Right cardiac atrium (tissue), 5 donors: ENCODE measurements around the gene DPP10. TPM values are rescaled to one million over a fixed set of nuclear protein-coding genes. Genes with fewer than 3 reads are reported as not detected.
"Not testable (repeated sequence)": the region's sequence is repeated elsewhere in the genome, so short reads cannot be mapped to it uniquely, and the experiment has no call there.

ENCODE experiments used
- ATAC-seq, 2 donors: fragments of 200-7000 bp; cut with Tn5 transposase; one replicate each; pipeline versions ENCODE4 v1.8.0 to v1.9.1; 2020; ENCODE audit warnings: moderate library complexity in 2 of 2, mild to moderate bottlenecking in 1 of 2
- DNase-seq, 3 donors: peaks; one replicate each; pipeline ENCODE4 v3.0.0-alpha.2; 2020
- H3K27ac ChIP-seq: one replicate; pipeline ENCODE4 v1.5.1; 2013; ENCODE audit warnings: mild to moderate bottlenecking, low read length, control low read depth, moderate library complexity
- H3K27me3 ChIP-seq: one replicate; pipeline ENCODE4 v1.6.1; 2013; ENCODE audit not compliant: control insufficient read depth, insufficient read depth
- H3K4me1 ChIP-seq: one replicate; pipeline ENCODE4 v1.6.1; 2013; ENCODE audit warnings: low read length; ENCODE audit not compliant: control insufficient read depth, insufficient read depth
- H3K4me3 ChIP-seq: one replicate; pipeline ENCODE4 v1.5.1; 2013; ENCODE audit warnings: low read length, control low read depth
- H3K9me3 ChIP-seq: one replicate; pipeline ENCODE4 v1.6.1; 2013; ENCODE audit warnings: low read length; ENCODE audit not compliant: control insufficient read depth
- WGBS: extraction: QIAGEN DNeasy Blood & Tissue Kit; methylation state at CpG from one replicate; pipeline ENCODE4 v1.1.7; 2013; 5-methylcytosine and 5-hydroxymethylcytosine counted together
- intact Hi-C, 4 donors: fragments of 100-400 bp; cut with DNase I; formaldehyde crosslinking; loops; one replicate each; pipeline versions ENCODE4 v1.11.0 to v1.14.0; 2022 to 2023
- polyA plus RNA-seq: library from polyadenylated mRNA; stranded (reverse); fragments of 200-250 nt; gene quantifications from one replicate; pipeline ENCODE4 v1.2.3, GENCODE V29; 2013
- total RNA-seq, 4 donors: library from RNA; stranded (reverse); fragmentation: NEBNext Ultra II Directional; extraction: Animal tissue kit (Norgen Biotek cat#: 25700); gene quantifications; one replicate each; pipeline ENCODE4 v1.2.1, GENCODE V29; 2021
- donor health status: healthy with polysubstance abuse.
- donor health status: DM: no; HTN: yes; CAD: no.
- donor health status: DM: no; HTN: no; CAD: no.
- donor health status: DM: no; HTN: yes; CAD: no; lungs with severe emphysema.
- donor health status: DM: yes; HTN: yes; CAD: no.

DPP10 gene
- total and polyA plus RNA-seq, 5 donors, result 0.05 to 0.74 (median 0.23) TPM; not detected in 2

DNA sequence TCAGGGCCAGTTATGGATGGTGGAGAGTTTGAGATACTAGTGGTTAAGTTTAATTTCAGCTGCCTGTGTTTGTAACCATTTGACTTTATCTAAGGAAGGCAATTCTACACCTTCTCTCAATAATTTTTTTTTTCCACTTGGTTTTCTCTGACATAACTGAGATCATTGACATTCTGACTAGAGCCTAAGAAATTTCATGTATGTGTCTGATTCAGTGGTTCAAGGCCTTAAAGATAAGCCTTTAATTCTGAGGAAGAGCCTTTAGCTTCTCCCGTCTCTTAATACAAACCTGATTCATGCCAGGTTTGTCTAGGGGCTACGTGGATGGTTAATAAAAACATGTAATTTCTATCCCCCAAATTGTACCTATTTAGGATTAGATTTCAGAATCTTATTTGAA, 971.4 kb downstream of the DPP10 start:
- WGBS, result 78% methylated on average over 2 of the region's 2 CpGs
- DNase-seq (no peak), ATAC-seq (no peak)
- Histone ChIP-seq H3K4me3 (no peak overlapping the region), H3K27me3 (no peaks in the 10 kb centered on the region), H3K27ac (no peak overlapping the region), H3K9me3 (no peaks in the 10 kb centered on the region), H3K4me1 (no peaks in the 10 kb centered on the region)
- intact Hi-C loops, result no loop called here

DNA sequence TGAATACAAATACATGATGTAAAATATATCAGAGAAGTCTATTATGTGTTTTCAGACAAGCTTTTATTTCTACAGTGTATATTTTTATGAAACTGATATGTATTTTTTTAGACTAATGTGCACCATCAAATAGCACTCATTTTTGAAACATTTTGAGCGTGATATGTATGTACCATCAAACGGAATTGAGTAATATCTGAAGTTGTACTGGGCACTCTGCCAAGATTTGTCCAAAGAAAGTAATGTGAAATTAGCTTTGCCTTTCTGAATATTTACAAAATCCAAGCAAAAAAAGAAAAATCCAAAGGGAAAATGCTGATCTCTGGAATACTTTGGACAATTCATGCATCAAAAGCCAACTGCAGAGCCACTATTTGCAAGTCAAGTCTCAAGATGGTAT, 972.0 kb downstream of the DPP10 start:
- no peaks in the 10 kb centered on the region for H3K27me3 ChIP-seq
- intact Hi-C loops, result no loop called here
- ATAC-seq (no peak), DNase-seq (no peak)
- H3K27ac ChIP-seq, result no peak overlapping the region
- no peaks in the 10 kb centered on the region for H3K4me1 ChIP-seq
- H3K9me3 ChIP-seq, result no peaks in the 10 kb centered on the region
- 41% methylated on average over 2 of the region's 2 CpGs for WGBS
- no peak overlapping the region for H3K4me3 ChIP-seq

DNA sequence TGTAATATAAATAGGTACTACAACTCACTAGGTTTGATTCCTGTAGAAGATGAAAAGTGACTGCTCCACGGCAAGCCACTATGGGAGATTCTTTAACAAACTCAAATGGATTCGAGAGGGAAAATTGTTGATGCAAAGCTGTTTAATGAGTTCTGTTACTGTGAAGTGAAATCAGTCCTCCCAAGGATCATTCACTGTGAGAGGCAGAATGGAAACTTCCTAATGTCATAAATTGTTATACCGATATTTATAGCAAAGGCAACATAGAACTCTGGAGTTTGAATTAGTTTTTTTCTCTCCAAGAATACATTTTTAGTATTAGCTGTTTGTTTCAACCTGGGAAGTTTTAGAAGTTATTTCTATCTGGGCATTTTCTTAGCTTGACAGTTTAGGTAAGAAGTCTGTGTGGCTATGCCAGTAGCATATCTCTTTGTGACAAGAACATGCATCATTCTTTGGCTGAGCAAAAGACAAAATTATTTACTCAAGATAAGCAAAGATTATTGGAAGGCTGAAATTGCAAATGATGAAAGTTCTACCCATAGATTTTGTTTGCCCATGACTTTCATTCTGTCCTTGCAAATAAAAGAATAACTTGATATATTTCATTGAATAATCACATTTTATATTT, 979.7 kb downstream of the DPP10 start:
- Histone ChIP-seq H3K27me3 (no peaks in the 10 kb centered on the region), H3K9me3 (no peaks in the 10 kb centered on the region), H3K4me3 (no peak overlapping the region), H3K4me1 (no peaks in the 10 kb centered on the region), H3K27ac (no peak overlapping the region)
- 70% methylated on average over 3 of the region's 3 CpGs for WGBS
- ATAC-seq (no peak), DNase-seq (no peak)
- intact Hi-C loops, result no loop called here

DNA sequence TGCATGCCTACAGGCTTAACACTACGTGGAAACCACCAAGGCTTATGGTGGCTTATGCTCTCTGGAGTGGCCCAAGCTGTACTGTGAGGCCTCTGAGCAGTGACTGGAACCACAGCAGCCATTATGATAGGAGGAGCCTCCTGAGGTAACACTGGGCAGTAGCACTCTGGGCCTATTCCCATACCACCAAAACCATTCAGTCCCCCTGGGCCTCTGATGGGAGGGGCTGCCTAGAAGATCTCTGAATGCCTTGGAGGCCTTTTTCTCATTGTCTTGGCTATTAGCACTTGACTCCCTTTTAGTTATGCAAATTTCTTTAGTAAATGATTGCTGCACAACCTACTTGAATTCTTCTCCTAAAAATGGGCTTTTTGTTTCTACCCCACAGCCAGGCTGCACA, 985.0 kb downstream of the DPP10 start:
- ATAC-seq (no peak), DNase-seq (no peak)
- no peaks in the 10 kb centered on the region for H3K4me1 ChIP-seq
- H3K27ac ChIP-seq, result no peak overlapping the region
- H3K4me3 ChIP-seq, result no peak overlapping the region
- no peaks in the 10 kb centered on the region for H3K27me3 ChIP-seq
- intact Hi-C loops, result no loop called here
- WGBS, result 85% methylated on average over 1 of the region's 1 CpG
- no peaks in the 10 kb centered on the region for H3K9me3 ChIP-seq

DNA sequence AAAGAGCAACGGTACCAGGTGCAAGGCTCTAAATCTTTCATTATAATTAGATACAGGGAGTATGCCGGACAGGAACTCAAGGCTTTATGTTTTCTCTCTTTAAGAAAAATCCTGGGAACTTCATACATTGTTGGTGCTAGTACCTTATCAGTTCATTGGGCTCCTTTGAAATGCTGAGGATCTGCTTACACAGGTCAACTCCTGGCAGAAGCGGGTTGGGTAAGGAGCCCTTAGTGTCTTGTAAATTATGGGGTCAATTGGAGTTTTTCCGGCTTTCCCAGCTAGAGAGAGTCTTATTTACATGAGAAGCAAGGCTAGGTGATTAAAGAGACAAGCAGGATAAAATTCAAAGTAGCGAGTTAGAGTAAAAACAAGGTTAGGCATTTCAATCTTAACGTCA, 998.3 kb downstream of the DPP10 start:
- H3K27ac ChIP-seq, H3K4me1 ChIP-seq, H3K9me3 ChIP-seq, ATAC-seq, DNase-seq, H3K4me3 ChIP-seq, H3K27me3 ChIP-seq, intact Hi-C loops: not testable (repeated sequence)
- 47% methylated on average over 6 of the region's 6 CpGs for WGBS

DNA sequence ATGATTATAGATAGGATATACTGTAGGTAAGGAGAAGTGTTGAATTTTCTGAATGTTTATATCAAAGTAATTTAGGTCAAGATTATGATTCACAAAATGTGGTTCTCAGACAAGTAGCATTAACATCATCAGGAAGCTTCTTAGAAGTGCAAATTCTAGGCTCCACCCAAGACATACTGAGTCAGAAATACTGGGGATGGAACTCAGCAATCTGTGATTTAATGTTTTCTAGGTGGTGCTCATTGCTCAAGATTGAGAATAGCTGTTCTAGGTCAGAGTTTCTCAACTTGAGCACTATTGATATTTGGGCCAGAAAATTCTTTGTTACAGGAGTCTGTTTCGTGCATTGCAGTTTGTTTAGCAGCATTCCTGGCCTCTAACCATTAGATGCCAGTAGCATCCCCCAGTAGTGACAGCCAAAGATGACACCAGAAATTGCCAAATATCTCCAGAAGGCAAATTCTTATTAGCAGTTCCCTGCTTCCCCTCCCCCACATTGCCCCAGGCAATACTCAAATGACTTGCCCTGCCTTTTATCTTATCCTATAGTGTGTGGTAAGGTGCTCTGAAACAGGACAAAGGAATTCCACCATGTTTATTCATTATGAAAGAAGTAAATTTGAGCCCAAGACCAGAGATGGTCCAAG, 1001.2 kb downstream of the DPP10 start:
- DNase-seq, result no peak
- no peak overlapping the region for H3K4me3 ChIP-seq
- no peak overlapping the region for H3K27ac ChIP-seq
- intact Hi-C loops, result no loop called here
- no peaks in the 10 kb centered on the region for H3K9me3 ChIP-seq
- ATAC-seq, result no peak
- WGBS, result 37% methylated on average over 1 of the region's 1 CpG
- peaks cover 2% of the 10 kb centered on the region for H3K27me3 ChIP-seq
- H3K4me1 ChIP-seq, result no peaks in the 10 kb centered on the region

DNA sequence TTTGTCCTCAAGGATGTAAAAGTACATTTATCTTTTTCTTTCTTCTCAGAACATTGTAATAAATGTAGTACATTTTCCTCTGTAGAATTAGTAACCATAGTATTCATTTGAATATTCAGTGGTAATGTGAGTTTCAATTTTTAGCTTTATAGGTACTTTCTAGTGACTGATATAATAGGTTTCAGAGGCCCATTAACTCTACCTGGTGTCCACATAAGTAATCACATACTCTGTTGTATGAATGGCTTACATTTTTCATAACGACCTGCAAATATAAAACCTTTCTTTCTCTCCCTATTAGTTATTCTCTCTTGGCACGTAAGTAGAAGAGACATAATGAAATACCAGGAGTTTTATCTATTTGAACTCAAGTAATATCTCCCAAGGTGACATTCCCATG, 1017.6 kb downstream of the DPP10 start:
- DNase-seq (no peak), ATAC-seq (no peak)
- 69% methylated on average over 2 of the region's 2 CpGs for WGBS
- Histone ChIP-seq H3K27ac (no peak overlapping the region), H3K4me3 (no peak overlapping the region), H3K27me3 (no peaks in the 10 kb centered on the region), H3K4me1 (no peaks in the 10 kb centered on the region), H3K9me3 (no peaks in the 10 kb centered on the region)
- intact Hi-C loops, result no loop called here

DNA sequence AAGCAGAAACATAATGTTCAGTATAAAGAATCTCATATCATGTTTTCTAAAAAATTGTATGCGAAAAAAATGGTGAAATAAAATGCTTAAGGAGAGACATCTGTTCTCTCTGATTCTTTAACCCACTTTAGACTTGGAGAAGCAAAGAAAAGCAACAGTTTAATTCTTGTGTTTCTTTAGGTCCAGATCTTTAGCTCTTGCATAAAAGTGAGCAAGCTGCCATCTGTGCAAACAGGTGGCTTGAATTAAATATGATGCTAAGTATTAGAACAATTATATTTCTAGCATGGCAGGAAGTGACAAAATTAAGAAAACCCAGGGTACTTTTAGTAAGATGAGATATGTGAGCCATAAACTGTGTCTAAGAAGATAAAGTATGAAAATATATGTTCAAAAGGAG, 1038.3 kb downstream of the DPP10 start:
- 52% methylated on average over 1 of the region's 1 CpG for WGBS
- intact Hi-C loops, result no loop called here
- Histone ChIP-seq H3K27ac (no peak overlapping the region), H3K4me1 (no peaks in the 10 kb centered on the region), H3K9me3 (no peaks in the 10 kb centered on the region), H3K27me3 (no peaks in the 10 kb centered on the region), H3K4me3 (no peak overlapping the region)
- no peak for DNase-seq
- ATAC-seq, result no peak

- 80% methylated on average over 2 of the region's 2 CpGs for WGBS
These were observed 1039.4 kb downstream of the DPP10 start for GRCh38 chr2:115481842-115482241.

GRCh38 chr2:115483666-115484065, 1041.2 kb downstream of the DPP10 start:
- intact Hi-C loops, result no loop called here
- H3K4me1 ChIP-seq, result no peaks in the 10 kb centered on the region
- no peaks in the 10 kb centered on the region for H3K27me3 ChIP-seq
- no peak for ATAC-seq
- no peak overlapping the region for H3K27ac ChIP-seq
- no peak for DNase-seq
- no peaks in the 10 kb centered on the region for H3K9me3 ChIP-seq
- H3K4me3 ChIP-seq, result no peak overlapping the region
- WGBS, result 35% methylated on average over 4 of the region's 4 CpGs

More at GRCh38 chr2:115481842-115482241, 1039.4 kb downstream of the DPP10 start:
- no peaks in the 10 kb centered on the region for H3K4me1 ChIP-seq
- H3K27ac ChIP-seq, result no peak overlapping the region
- H3K9me3 ChIP-seq, result no peaks in the 10 kb centered on the region
- ATAC-seq, result no peak
- DNase-seq, result no peak
- intact Hi-C loops, result no loop called here
- H3K4me3 ChIP-seq, result no peak overlapping the region
- H3K27me3 ChIP-seq, result no peaks in the 10 kb centered on the region

GRCh38 chr2:115484486-115484885, 1042.0 kb downstream of the DPP10 start:
- Histone ChIP-seq H3K27me3 (no peaks in the 10 kb centered on the region), H3K9me3 (no peaks in the 10 kb centered on the region), H3K4me3 (no peak overlapping the region), H3K27ac (no peak overlapping the region), H3K4me1 (no peaks in the 10 kb centered on the region)
- intact Hi-C loops, result no loop called here
- WGBS, result 48% methylated on average over 1 of the region's 1 CpG
- ATAC-seq, result no peak
- DNase-seq, result no peak

DNA sequence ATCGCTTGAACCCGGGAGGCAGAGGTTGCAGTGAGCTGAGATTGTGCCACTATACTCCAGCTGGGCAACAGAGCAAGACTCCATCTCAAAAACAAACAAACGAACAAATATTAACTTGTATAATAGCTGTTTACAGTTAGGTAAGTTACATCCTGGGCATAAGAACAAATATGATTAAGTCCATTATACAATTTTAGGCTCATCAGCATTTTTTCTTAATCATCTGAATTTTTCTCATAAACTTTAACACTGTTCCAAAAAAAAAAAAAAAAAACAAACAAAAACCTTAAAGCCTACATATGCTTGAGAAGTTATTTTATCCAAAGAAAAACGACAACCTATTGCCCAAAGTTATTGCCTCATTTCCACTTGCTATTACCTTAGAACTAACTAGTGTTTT, 1042.5 kb downstream of the DPP10 start:
- intact Hi-C loops, result no loop called here
- Histone ChIP-seq H3K27ac (no peak overlapping the region), H3K4me1 (no peaks in the 10 kb centered on the region), H3K27me3 (no peaks in the 10 kb centered on the region), H3K4me3 (no peak overlapping the region), H3K9me3 (no peaks in the 10 kb centered on the region)
- ATAC-seq (no peak), DNase-seq (no peak)
- 73% methylated on average over 4 of the region's 4 CpGs for WGBS
